Activated CD8-positive, alpha-beta T cell treated with anti-CD3 and anti-CD28 coated beads for 36 hours (primary cell): ENCODE measurements around the gene ASTN2. TPM values are rescaled to one million over a fixed set of nuclear protein-coding genes. Genes with fewer than 3 reads are reported as not detected.

ENCODE experiments used
- ATAC-seq: fragments of 200-7000 bp; cut with Tn5 transposase; one replicate; pipeline ENCODE4 v1.10.0; 2021; ENCODE audit warnings: mild to moderate bottlenecking, moderate library complexity
- CTCF ChIA-PET: fragments of 350-600 bp; sonication (Branson Sonifier 250); formaldehyde crosslinking; loops from one replicate; lab custom pipeline; 2021; ENCODE audit warnings: antibody characterized with exemption; lab: Charles Lee
- POLR2A ChIA-PET: fragments of 350-600 bp; sonication (Branson Sonifier 250); formaldehyde crosslinking; loops from one replicate; lab custom pipeline; 2021; ENCODE audit warnings: antibody characterized with exemption; lab: Charles Lee
- DNase-seq: peaks from one replicate; pipeline ENCODE4 v3.0.0-alpha.2; 2020
- H3K27ac Mint-ChIP-seq: one replicate; pipeline ENCODE4 v1.8.0; 2021; ENCODE audit warnings: mild to moderate bottlenecking, mixed read lengths
- H3K27me3 Mint-ChIP-seq: one replicate; pipeline ENCODE4 v1.8.0; 2021; ENCODE audit warnings: mixed read lengths
- H3K36me3 Mint-ChIP-seq: one replicate; pipeline ENCODE4 v1.8.0; 2021; ENCODE audit warnings: low read depth, mixed read lengths
- H3K4me1 Mint-ChIP-seq: one replicate; pipeline ENCODE4 v1.8.0; 2021; ENCODE audit warnings: low read depth, mixed read lengths
- H3K4me3 Mint-ChIP-seq: one replicate; pipeline ENCODE4 v1.8.0; 2021; ENCODE audit warnings: mild to moderate bottlenecking, moderate library complexity, mixed read lengths
- H3K9me3 Mint-ChIP-seq: one replicate; pipeline ENCODE4 v1.8.0; 2021; ENCODE audit warnings: mixed read lengths
- CTCF ChIP-seq: fragments of 200-600 bp; IDR thresholded peaks from one replicate; pipeline ENCODE4 v1.8.0; 2022; ENCODE audit warnings: antibody characterized with exemption, mild to moderate bottlenecking
- intact Hi-C: fragments of 100-400 bp; cut with micrococcal nuclease; formaldehyde crosslinking; loops from one replicate; pipeline ENCODE4 v1.10.0; 2022
- total RNA-seq, 2 experiments: library from RNA; stranded (reverse); gene quantifications; one replicate each; pipeline ENCODE4 v1.2.3, GENCODE V29; 2021

The ASTN2 gene
- total RNA-seq, 2 experiments from 2014 or later: 5.2 to 5.7 TPM

GRCh38 chr9:116495725-116496124 lies 919.1 kb downstream of the ASTN2 start:
- no peak overlapping the region for H3K4me3 Mint-ChIP-seq
- no peaks in the 10 kb centered on the region for H3K9me3 Mint-ChIP-seq
- ChIA-PET POLR2A (no interaction called here), CTCF (interaction anchor here (0.6 to 1.9 kb wide), 6 partner anchors 8 to 1820 kb away, joined by 3 to 6 read pairs (median 3); no protein-coding TSS in a partner anchor)
- DNase-seq: no peak
- H3K4me1 Mint-ChIP-seq: no peaks in the 10 kb centered on the region
- TF ChIP-seq CTCF: no peak
- no peak overlapping the region for H3K27ac Mint-ChIP-seq
- no peak for ATAC-seq
- H3K36me3 Mint-ChIP-seq: no peaks in the 10 kb centered on the region
- H3K27me3 Mint-ChIP-seq: no peaks in the 10 kb centered on the region
- intact Hi-C loops: loop anchor here (10.0 kb wide), 1 partner anchor 901 kb away; no protein-coding TSS in a partner anchor

GRCh38 chr9:116494815-116495634 lies 919.8 kb downstream of the ASTN2 start:
- CTCF ChIA-PET: interaction anchor here (0.6 to 1.9 kb wide), 6 partner anchors 9 to 1819 kb away, joined by 3 to 6 read pairs (median 3); no protein-coding TSS in a partner anchor
- intact Hi-C loops: loop anchor here (10.0 kb wide), 1 partner anchor 900 kb away; no protein-coding TSS in a partner anchor
- no peak for ATAC-seq
- POLR2A ChIA-PET: no interaction called here
- H3K27ac Mint-ChIP-seq: no peak overlapping the region
- peak; percentile 61 for DNase-seq
- H3K36me3 Mint-ChIP-seq: no peaks in the 10 kb centered on the region
- no peaks in the 10 kb centered on the region for H3K4me1 Mint-ChIP-seq
- H3K27me3 Mint-ChIP-seq: no peaks in the 10 kb centered on the region
- H3K4me3 Mint-ChIP-seq: no peak overlapping the region
- TF ChIP-seq CTCF: peak; percentile 69
- no peaks in the 10 kb centered on the region for H3K9me3 Mint-ChIP-seq

- no peak overlapping the region for H3K4me3 Mint-ChIP-seq
- H3K27ac Mint-ChIP-seq: no peak overlapping the region
- H3K4me1 Mint-ChIP-seq: no peaks in the 10 kb centered on the region
- no peak for TF ChIP-seq CTCF
- ATAC-seq: no peak
- no peaks in the 10 kb centered on the region for H3K27me3 Mint-ChIP-seq
- intact Hi-C loops: loop anchor here (10.0 kb wide), 1 partner anchor 899 kb away; no protein-coding TSS in a partner anchor
- POLR2A ChIA-PET: no interaction called here
- no peak for DNase-seq
- no peaks in the 10 kb centered on the region for H3K9me3 Mint-ChIP-seq
- CTCF ChIA-PET: interaction anchor here (0.7 to 1.4 kb wide), 2 partner anchors 900 to 901 kb away, joined by 3 read pairs; no protein-coding TSS in a partner anchor
- H3K36me3 Mint-ChIP-seq: no peaks in the 10 kb centered on the region
These were observed 921.5 kb downstream of the ASTN2 start for GRCh38 chr9:116493183-116493860.

- CTCF ChIA-PET: no interaction called here
- POLR2A ChIA-PET: interaction anchor here (0.6 kb wide), 1 partner anchor 10 kb away, joined by 3 read pairs; no protein-coding TSS in a partner anchor
- Mint-ChIP-seq H3K27ac (no peak overlapping the region), H3K27me3 (no peaks in the 10 kb centered on the region), H3K36me3 (no peaks in the 10 kb centered on the region), H3K4me1 (no peaks in the 10 kb centered on the region), H3K9me3 (no peaks in the 10 kb centered on the region), H3K4me3 (no peak overlapping the region)
- TF ChIP-seq CTCF: no peak
- DNase-seq: no peak
- no peak for ATAC-seq
- intact Hi-C loops: loop anchor here (10.0 kb wide), 1 partner anchor 897 kb away; no protein-coding TSS in a partner anchor
These were observed 923.2 kb downstream of the ASTN2 start for GRCh38 chr9:116491659-116492058.
